Spleen (tissue), 7 donors: ENCODE measurements around the gene CMSS1.

ENCODE experiments used
- CTCF ChIP-seq, 11 experiments: fragments of 200-600 bp in 7 of 11; fragments of 450-650 bp in 4 of 11; sonication (generic) in 4 of 11; IDR thresholded peaks in 8 of 11; conservative IDR thresholded peaks in 3 of 11; 1 replicate in 7 of 11; 2 replicates in 4 of 11; pipeline versions ENCODE4 v1.4.0 to v1.8.0; 2016 to 2021; ENCODE audit warnings: antibody characterized with exemption in 11 of 11, inconsistent platforms in 4 of 11, mild to moderate bottlenecking in 1 of 11
- POLR2A ChIP-seq, 3 donors: fragments of 450-650 bp; IDR thresholded peaks; one replicate each; pipeline ENCODE4 v1.5.1; 2017; ENCODE audit warnings: antibody characterized with exemption in 3 of 3, mild to moderate bottlenecking in 1 of 3
- POLR2AphosphoS5 ChIP-seq, 3 donors: sonication (generic); formaldehyde crosslinking; IDR thresholded peaks; one replicate each; pipeline ENCODE4 v1.5.1; 2017; ENCODE audit warnings: antibody characterized with exemption in 3 of 3
- donor health status: DM: no; HTN: no; CAD: no; lungs with moderate emphysema.
- donor health status: DM: no; HTN: no; CAD: no.
- donor health status: DM: no; HTN: no; CAD: no.

DNA sequence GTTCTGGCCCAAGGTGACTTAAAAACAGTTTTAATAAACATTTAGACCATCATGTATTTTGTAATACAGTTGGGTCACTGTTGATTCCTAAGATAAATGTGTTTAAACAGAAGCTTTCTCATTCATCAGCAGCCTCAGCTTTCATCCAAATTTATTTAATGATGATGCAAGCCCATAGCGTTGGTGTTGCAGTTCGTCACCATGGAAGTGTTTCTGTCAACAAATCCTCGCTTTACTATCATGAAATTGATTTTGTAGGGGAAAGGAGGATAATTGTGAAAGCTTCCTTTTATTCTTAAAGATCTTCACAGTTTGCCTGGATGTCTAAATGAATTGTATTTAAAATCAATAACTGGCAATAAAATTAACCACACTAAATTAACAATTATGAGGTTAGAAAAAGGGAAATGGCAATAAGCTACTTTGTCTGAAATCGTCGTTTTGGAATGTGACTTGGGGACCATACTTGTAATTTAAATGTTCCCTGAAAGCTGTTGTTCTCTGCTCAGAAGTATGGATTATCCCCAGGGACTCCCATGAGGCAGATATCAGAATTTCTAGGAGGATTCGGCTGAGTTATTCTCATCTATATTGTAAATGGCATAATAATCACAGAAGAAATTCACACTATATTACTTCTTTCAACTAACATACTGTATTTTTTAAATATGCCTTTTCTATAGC, 29.0 kb downstream of the CMSS1 start:
- TF ChIP-seq CTCF (IDR thresholded peaks at IDR 0.05 in 8 of 11, conservative IDR thresholded peaks at IDR 0.05 in 3 of 11) (no peak), POLR2AphosphoS5 (IDR thresholded peaks at IDR 0.05) (no peak), POLR2A (IDR thresholded peaks at IDR 0.05) (no peak)
